Neural cell (in vitro differentiated cells): ENCODE results near the gene ZFP1.

Source experiments
- CTCF ChIP-seq: fragments of 450-650 bp; IDR thresholded peaks from 2 replicates; pipeline ENCODE4 v1.5.1; 2014; ENCODE audit warnings: antibody characterized with exemption, mild to moderate bottlenecking, moderate library complexity; ENCODE audit not compliant: poor library complexity, severe bottlenecking
- EP300 ChIP-seq: fragments of 450-650 bp; conservative IDR thresholded peaks from 2 replicates; pipeline ENCODE4 v1.6.1; 2014; ENCODE audit warnings: antibody characterized with exemption, mild to moderate bottlenecking, moderate library complexity; ENCODE audit not compliant: poor library complexity, severe bottlenecking
- EZH2 ChIP-seq: fragments of 200-600, 300-800 bp; shearing (Covaris generic), sonication (generic); IDR thresholded peaks from 2 replicates; pipeline ENCODE4 v1.6.1; 2014; ENCODE audit warnings: antibody characterized with exemption, low read length, borderline replicate concordance, mild to moderate bottlenecking; ENCODE audit not compliant: insufficient read depth, poor library complexity, severe bottlenecking
- RAD21 ChIP-seq: fragments of 450-650 bp; conservative IDR thresholded peaks from 2 replicates; pipeline ENCODE4 v1.6.1; 2014; ENCODE audit warnings: antibody characterized with exemption, mild to moderate bottlenecking, moderate library complexity
- SMC3 ChIP-seq: fragments of 450-650 bp; conservative IDR thresholded peaks from 2 replicates; pipeline ENCODE4 v1.6.1; 2014; ENCODE audit warnings: antibody characterized with exemption, mild to moderate bottlenecking, moderate library complexity; ENCODE audit not compliant: poor library complexity
- TAF1 ChIP-seq: IDR thresholded peaks from 2 replicates; pipeline ENCODE4 v1.6.1; 2012; ENCODE audit warnings: low read depth

- TF ChIP-seq CTCF (no peak), RAD21 (no peak), TAF1 (no peak), EZH2 (no peak), EP300 (no peak), SMC3 (no peak)
These were observed 47.7 kb upstream of the ZFP1 start for GRCh38 chr16:75100603-75100990.
